HL-60/S4 treated with retinoic acid at 250 ng/mL for 4 days and 3 days (cell line): ENCODE results near the gene IQGAP2.
"Not testable (repeated sequence)": the region's sequence is repeated elsewhere in the genome, so short reads cannot be mapped to it uniquely, and the experiment has no call there.

ENCODE experiments used
- in situ Hi-C: fragments of 300-500 bp; cut with MboI; formaldehyde crosslinking; loops from 2 replicates; pipeline ENCODE4 v1.7.0; 2022; ENCODE audit warnings: low sequenced_read_pairs

The IQGAP2 gene

GRCh38 chr5:76677849-76678472 is 274.9 kb downstream of the IQGAP2 start:
- in situ Hi-C loops = no loop called here

DNA sequence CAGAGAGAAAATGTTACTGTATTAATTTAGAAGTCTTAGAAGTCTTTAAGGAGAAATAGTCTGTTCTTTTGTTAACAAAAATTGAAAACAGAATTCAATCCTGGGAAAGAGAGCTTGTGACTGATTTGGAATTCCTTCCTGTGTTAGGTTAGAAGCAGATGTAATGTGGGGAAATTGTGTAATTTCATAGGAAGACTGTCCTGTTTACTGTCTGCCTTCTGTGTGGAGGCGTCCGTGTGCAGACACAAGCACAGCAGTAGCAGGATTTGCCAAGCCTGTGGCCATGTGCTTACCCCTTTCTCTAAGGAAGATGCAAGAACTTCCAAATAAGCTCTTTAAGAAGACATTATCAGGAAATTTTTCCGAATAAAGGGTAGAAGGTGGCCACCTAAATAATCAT is 276.1 kb downstream of the IQGAP2 start:
- in situ Hi-C loops = no loop called here

DNA sequence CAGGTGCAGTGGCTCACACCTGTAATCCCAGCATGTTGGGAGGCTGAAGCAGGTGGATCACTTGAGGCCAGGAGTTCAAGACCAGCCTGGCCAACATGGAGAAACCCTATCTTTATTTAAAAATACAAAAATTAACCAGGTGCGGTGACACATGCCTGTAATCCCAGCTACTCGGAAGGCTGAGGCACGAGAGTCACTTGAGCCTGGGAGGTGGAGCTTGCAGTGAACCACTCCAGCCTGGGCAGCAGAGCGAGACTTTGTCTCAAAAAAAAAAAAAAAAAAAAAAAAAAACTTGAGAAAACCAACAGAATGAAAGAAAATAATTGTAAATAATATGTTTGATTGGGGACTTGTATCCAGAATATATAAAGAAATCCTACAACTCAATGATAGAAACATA is 277.7 kb downstream of the IQGAP2 start:
- in situ Hi-C loops = not testable (repeated sequence)

GRCh38 chr5:76681287-76681686 is 278.2 kb downstream of the IQGAP2 start:
- in situ Hi-C loops = no loop called here

- in situ Hi-C loops = no loop called here
Observed at GRCh38 chr5:76682387-76682786, 279.3 kb downstream of the IQGAP2 start.

- in situ Hi-C loops = no loop called here
Observed at GRCh38 chr5:76683816-76684731, 281.0 kb downstream of the IQGAP2 start.

GRCh38 chr5:76684756-76685519 is 281.9 kb downstream of the IQGAP2 start:
- in situ Hi-C loops = no loop called here

DNA sequence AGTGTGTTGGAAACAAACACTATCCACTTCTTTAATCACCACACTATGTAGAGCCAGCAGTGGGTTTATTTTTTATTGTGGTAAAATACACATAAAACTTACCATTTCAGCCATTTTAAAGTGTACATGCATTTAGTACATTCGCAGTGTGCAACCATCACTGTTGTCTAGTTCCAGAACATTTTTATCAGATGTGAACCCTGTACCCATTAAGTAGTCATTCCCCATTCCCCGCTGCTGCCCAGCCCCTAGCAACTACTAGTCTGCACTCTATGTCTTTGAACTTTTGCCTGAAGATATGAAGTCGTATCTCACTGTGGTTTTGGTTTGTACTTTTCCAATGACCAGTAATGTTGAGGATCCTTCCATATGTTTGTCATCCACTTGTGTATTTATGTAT is 282.6 kb downstream of the IQGAP2 start:
- in situ Hi-C loops = no loop called here

DNA sequence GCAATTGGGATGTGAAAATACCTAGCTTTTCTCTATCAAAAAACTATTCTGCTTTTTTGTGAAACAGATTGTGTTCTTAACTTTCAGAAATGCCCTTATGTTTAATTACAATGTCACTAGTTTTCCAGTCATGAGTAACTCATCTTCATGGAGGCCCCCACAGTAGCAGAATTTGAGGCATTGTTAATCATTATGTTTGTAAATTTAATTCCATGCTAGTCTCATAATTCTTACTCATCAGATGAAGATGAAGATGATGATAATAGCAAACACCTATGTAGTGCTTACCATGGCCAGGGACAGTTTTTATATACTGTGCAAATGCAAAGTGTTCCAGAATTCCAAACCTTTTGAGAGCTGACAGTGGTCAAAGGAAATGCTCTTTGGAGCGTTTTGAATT is 285.1 kb downstream of the IQGAP2 start:
- in situ Hi-C loops = no loop called here

GRCh38 chr5:76688836-76689235 is 285.8 kb downstream of the IQGAP2 start:
- in situ Hi-C loops = no loop called here

- in situ Hi-C loops = no loop called here
Observed at GRCh38 chr5:76689321-76690036, 286.4 kb downstream of the IQGAP2 start.

DNA sequence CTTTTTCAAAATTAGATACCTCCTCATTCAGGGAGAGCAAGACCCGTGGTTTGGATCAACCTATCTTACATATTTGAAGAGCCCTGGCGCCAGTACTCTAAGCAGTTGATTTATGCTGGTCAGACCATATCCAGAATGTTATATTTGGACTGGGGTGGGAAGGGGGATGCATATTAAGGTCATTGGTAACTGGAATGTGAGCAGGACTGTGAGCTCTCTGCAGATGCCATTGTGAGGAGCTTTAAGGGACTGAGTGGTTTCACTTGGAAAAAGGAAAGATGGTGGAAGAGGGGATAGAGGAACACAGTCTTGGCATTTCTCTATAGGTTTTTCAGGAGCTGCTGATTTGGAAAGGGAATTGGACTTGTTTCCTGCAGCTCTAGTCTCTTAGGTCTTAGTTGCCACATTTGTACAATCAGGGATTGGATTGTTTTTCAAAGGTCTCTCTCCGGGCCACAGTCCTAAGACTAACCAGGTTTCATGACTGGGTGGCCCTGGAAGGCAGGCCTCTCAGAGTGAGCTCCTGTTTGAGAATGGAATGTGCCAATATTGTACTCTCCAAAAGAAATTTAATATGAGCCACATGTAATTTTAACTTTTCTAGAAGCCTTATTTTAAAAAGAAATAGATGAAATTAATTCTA is 287.1 kb downstream of the IQGAP2 start:
- in situ Hi-C loops = no loop called here

DNA sequence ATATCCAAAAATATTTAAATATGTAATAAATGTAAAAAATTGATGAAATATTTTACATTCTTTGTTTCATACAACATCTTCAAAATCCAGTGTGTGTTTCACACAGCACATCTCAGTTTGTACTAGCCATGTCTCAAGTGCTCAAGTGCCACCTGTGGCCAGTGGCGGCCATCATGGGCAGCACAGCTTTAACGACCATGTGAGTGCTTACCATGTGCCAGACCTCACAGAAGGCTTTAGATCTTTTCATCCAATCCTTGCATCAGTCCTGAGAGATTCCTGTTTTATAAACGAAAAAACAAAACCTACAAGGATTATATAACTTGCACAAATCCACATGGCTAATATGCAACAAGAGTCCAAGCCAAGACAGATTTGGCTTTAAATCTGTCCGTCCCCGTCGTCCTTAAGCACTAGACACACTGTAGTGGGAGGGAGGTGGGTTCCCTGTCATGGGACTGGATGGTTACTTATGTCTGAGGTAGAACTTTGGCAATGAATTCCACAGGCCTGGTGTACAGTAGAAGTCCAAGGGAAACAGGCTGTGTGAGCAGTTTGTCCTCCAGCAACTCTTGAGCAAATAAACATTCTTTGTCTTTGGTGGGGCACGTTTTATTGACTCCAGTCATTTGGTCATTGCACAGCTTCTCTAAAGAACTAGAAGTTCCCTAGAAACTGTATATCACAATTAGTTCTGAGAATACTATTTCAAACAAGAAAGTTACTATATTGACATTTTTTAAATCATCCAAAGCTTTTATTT is 287.8 kb downstream of the IQGAP2 start:
- in situ Hi-C loops = no loop called here

DNA sequence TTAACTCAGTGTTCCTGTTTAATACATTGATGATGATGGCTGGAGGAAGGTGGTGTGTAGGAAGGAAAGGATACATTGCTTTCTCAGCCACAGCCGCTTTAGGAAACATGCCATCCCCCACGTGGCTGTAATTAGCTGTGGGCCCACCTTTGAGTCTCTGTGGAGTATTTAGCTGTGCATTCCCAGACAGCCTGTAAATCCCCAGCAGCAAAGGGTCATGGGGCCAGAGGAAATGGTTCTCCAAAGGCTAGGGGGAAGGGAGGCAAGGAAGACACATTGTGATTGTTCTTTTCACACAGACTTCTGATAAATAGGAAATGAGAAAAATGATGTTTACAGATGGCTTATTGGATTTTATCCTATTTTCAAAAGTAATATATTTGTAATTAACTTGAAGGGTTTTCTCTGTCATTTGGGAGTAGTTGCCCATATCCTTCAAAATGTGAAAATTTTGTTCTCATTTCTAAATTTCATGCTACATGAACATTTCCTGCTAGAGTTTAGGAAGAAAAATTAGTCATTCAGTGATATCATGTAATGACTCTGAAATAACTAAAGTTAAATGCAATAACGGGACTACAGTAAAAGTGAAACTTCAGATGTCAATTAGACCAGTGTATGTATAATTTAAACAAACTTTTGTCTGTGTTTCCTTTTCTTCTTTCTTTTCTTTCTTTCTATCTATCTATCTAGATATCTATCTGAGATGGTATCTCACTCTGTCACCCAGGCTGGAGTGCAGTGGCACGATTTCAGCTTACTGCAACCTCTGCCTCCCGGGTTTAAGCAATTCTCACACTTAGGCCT is 288.6 kb downstream of the IQGAP2 start:
- in situ Hi-C loops = no loop called here

DNA sequence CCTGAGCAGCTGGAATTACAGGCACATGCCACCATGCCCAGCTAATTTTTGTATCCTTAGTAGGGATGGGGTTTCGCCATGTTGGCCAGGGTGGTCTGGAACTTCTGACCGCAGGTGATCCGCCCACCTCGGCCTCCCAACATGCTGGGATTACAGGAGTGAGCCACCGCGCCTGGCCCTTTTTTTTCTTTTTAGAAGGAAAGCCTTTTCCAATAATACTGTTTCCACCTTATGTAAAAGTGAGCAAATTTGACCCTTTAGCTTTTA is 289.1 kb downstream of the IQGAP2 start:
- in situ Hi-C loops = no loop called here

DNA sequence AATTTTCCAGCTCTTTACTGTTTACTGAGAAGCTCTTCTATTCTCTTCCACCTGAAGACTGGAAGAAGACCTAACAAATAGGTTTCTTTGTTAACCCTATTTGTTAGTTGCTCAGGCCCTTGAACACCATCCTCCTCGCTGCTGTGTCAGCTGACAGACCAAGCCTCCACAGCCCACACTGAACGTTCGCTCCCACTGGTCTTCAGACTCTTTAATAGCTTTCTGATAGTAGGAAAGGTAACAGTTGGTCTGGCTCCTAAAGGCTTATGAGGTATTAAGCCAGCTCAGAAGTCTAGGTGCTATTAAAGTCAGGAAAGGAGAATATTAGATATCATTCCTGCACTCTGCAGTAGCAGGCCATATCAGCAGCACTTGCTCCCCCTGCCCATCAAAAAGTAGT is 289.6 kb downstream of the IQGAP2 start:
- in situ Hi-C loops = no loop called here

GRCh38 chr5:76693141-76693540 is 290.1 kb downstream of the IQGAP2 start:
- in situ Hi-C loops = no loop called here

DNA sequence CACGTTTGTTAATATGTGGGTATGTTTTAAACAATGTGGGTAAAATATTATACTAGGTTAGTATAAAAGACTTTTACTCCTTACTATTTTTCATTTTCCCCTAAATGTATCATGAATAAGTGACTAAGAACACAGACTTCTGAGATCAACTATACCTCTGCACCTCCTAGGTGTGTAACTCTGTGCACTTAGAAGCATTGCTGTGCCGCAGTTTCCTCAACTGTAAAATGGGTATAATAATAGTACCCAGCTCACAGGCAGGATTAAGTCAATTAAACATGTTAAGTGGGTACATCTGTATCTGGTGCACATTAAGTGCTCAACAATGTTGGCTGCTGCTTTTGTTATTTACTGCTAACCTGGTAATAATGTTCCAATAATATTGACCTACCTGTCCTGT is 291.2 kb downstream of the IQGAP2 start:
- in situ Hi-C loops = no loop called here

- in situ Hi-C loops = no loop called here
Observed at GRCh38 chr5:76695346-76695745, 292.3 kb downstream of the IQGAP2 start.
